ENCODE data around the gene FILIP1. TPM values are rescaled to one million over a fixed set of nuclear protein-coding genes. Genes with fewer than 3 reads are reported as not detected.
A peak's percentile ranks its signal among the peaks of the same experiment; 100 is the strongest.

Gene FILIP1
- total and polyA plus RNA-seq, 2 of the 8 experiments (the other 6 are each of a cell fraction or from before 2014, with no cell fraction given) = 2.4 to 5.7 TPM

DNA sequence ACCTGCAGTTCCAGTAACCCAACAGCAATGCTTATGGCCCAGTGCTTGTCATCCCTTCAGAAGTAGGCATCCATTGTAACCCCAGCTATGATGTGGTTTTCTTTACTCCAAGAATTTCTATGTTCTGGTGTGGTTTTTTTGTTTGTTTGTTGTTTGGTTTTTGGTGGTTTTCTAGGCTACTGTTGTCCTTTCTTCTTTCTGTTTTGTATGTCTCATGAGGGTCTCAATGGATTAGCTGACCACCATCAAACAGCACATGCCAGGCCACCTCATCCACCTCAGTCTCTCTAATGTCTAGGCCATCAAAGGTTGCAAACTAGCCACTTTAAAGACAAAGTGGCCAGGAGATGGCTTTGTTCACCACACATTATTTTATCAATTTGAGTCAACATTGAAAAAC, 149.6 kb downstream of the FILIP1 start:
- Histone ChIP-seq H2AK5ac (ENCODE audit: low read depth, low read length) (no peak overlapping the region), H2BK20ac (ENCODE audit: low read length) (peak overlapping the region; percentile 67; the same call in 1 of the 2 replicates), H3K27me3 (replicated peaks in 1 of 4; ENCODE audit: control insufficient read depth in 3 of 4, extremely low read depth in 1 of 4, insufficient read depth in 3 of 4, low read length in 3 of 4) (no peaks in the 10 kb centered on the region), H3K4me1 (replicated peaks in 1 of 4; ENCODE audit: control insufficient read depth in 3 of 4, insufficient read depth in 4 of 4, low read length in 3 of 4) (peaks cover 0 to 4% (median 3%) of the 10 kb centered on the region in 4 experiments; a peak in 3 of 7 replicates), H3K36me3 (ENCODE audit: control insufficient read depth in 2 of 4, insufficient read depth in 4 of 4, low read length in 3 of 4) (no peaks in the 10 kb centered on the region; a peak in 1 of 8 replicates), H3K14ac (ENCODE audit: insufficient read length) (no peak overlapping the region), H2BK120ac (replicated peaks; ENCODE audit: low read depth, low read length) (no peak overlapping the region), H2BK5ac (ENCODE audit: low read depth, low read length) (no peak overlapping the region), H3K4me2 (ENCODE audit: insufficient read depth in 1 of 2, low read depth in 2 of 2, low read length in 2 of 2) (no peak overlapping the region), H3K9ac (replicated peaks in 1 of 4; ENCODE audit: extremely low read depth in 1 of 4, low read depth in 3 of 4, low read length in 3 of 4) (no peak overlapping the region), H3K56ac (replicated peaks; ENCODE audit: insufficient read length, low read depth, low read length) (no peak overlapping the region), H2AFZ (ENCODE audit: low read length) (no peak overlapping the region), H3K27ac (ENCODE audit: low read depth, low read length) (no peak overlapping the region), H2BK12ac (ENCODE audit: low read depth, low read length) (no peak overlapping the region), H3K9me3 (ENCODE audit: insufficient read depth in 2 of 2, low read depth in 1 of 2, low read length in 1 of 2) (no peaks in the 10 kb centered on the region), H4K20me1 (replicated peaks in 1 of 2; ENCODE audit: control insufficient read depth in 1 of 2, insufficient read depth in 2 of 2, low read length in 2 of 2) (no peaks in the 10 kb centered on the region), H2BK15ac (ENCODE audit: low read length) (no peak overlapping the region), H3K18ac (ENCODE audit: extremely low read depth, low read length) (no peak overlapping the region), H3K79me1 (ENCODE audit: low read depth, low read length) (no peaks in the 10 kb centered on the region), H4K5ac (ENCODE audit: insufficient read length, low read depth, low read length) (no peak overlapping the region), H3K4ac (replicated peaks; ENCODE audit: insufficient read length, low read depth, low read length) (no peak overlapping the region), H3K23ac (ENCODE audit: insufficient read length) (no peak overlapping the region), H3K23me2 (ENCODE audit: low read depth, low read length) (no peaks in the 10 kb centered on the region), H4K8ac (ENCODE audit: extremely low read depth, insufficient read depth, low read length) (no peak overlapping the region), H3K4me3 (ENCODE audit: extremely low read depth in 1 of 4, insufficient read depth in 2 of 4, low read depth in 3 of 4, low read length in 4 of 4) (no peak overlapping the region), H4K91ac (replicated peaks; ENCODE audit: insufficient read length, low read length) (no peak overlapping the region), H3K79me2 (ENCODE audit: control insufficient read depth in 1 of 2, insufficient read depth in 2 of 2, low read length in 2 of 2) (no peaks in the 10 kb centered on the region)
- no peak for FAIRE-seq
- POLR2A ChIA-PET (ENCODE audit: partially characterized antibody) = interaction anchor here (3.8 kb wide), 1 partner anchor 9 kb away, joined by 14 read pairs; no protein-coding TSS in a partner anchor
- no peak for DNase-seq (ENCODE audit: low read depth in 1 of 2, low spot score in 2 of 2)
- CTCF ChIA-PET (ENCODE audit: partially characterized antibody) = interaction anchor here (1.0 to 1.5 kb wide), 5 partner anchors 13 to 77 kb away, joined by 4 to 8 read pairs (median 5); no protein-coding TSS in a partner anchor
- TF ChIP-seq SP4 (IDR thresholded peaks at IDR 0.05; ENCODE audit: low read length) = no peak
- no peak for TF ChIP-seq KDM1A (IDR thresholded peaks at IDR 0.05; ENCODE audit: borderline replicate concordance, low read length)
- no peak for TF ChIP-seq RAD21 (IDR thresholded peaks at IDR 0.05 in 1 of 2, conservative IDR thresholded peaks at IDR 0.05 in 1 of 2; ENCODE audit: low read depth in 2 of 2, low read length in 2 of 2)
- TF ChIP-seq SIX5 (IDR thresholded peaks at IDR 0.05; ENCODE audit: low read depth, low read length) = no peak
- no peak for TF ChIP-seq KDM5A (IDR thresholded peaks at IDR 0.05; ENCODE audit: low read length)
- TF ChIP-seq GABPA (IDR thresholded peaks at IDR 0.05; ENCODE audit: borderline replicate concordance, insufficient read depth, low read length) = no peak
- no peak for TF ChIP-seq HDAC2 (IDR thresholded peaks at IDR 0.05; ENCODE audit: borderline replicate concordance in 1 of 2, low read depth in 2 of 2, low read length in 2 of 2)
- no peak for TF ChIP-seq RNF2 (IDR thresholded peaks at IDR 0.05; ENCODE audit: borderline replicate concordance, low read depth, low read length, missing control alignments, poor library complexity, severe bottlenecking)
- TF ChIP-seq SP2 (IDR thresholded peaks at IDR 0.05; ENCODE audit: low read length) = no peak
- TF ChIP-seq CREB1 (IDR thresholded peaks at IDR 0.05) = no peak

Measured in H1 (cell line).